NCI-H345 (cell line): Measurements from ENCODE around the gene BTNL8.

ENCODE experiments used
- DNase-seq: peaks from one replicate; lab custom pipeline; 2025; lab: John Stamatoyannopoulos, UW

BTNL8 gene, protein sequence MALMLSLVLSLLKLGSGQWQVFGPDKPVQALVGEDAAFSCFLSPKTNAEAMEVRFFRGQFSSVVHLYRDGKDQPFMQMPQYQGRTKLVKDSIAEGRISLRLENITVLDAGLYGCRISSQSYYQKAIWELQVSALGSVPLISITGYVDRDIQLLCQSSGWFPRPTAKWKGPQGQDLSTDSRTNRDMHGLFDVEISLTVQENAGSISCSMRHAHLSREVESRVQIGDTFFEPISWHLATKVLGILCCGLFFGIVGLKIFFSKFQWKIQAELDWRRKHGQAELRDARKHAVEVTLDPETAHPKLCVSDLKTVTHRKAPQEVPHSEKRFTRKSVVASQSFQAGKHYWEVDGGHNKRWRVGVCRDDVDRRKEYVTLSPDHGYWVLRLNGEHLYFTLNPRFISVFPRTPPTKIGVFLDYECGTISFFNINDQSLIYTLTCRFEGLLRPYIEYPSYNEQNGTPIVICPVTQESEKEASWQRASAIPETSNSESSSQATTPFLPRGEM

DNA sequence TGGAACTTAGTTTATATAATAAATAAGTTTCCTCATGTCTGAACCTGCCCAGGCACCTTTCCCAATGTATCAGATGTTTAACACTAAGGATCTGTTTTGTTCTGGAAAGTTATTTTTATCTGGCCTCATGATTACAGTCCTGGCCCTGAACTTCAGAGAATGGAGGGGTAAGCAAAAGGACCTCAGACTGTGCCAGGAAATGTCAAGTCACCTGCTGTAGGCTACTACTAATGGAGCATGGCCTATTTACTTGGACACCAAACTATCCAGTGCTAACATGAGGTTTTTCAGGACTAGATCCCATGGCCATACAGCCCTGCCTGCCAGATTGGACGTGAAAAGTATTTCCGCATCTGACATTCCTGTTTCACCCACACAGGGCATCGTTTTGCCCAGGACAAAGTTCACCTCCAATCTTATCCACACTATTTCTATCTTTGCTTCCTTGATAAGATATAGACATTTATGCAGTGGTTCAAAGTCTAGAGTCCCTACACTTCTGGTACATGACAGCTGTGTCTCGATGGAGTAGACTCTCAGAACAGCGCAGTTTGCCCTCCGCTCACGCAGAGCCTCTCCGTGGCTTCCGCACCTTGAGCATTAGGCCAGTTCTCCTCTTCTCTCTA lies at the start of gene BTNL8:
BTNL8 (plus strand) TSS at position 539 of the 626 bp plus-strand sequence. CDS start 152 bp downstream, outside the sequence.
- DNase-seq = no peak

DNA sequence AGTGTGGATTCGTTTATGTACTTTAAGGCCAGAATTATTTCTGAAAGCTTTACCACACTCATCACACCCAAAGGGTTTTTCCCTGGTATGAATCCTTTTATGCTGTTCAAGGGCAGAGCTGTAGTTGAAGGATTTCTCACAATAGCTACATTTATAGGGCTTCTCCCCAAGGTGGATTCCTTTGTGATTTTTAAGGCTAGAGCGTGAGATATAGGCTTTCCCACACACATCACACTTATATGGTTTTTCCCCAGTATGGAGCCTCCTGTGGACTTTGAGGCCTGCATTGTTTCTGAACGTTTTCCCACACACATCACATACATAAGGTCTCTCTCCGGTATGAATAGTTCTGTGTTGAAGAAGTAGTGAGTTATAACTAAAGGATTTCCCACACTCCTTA lies 49.1 kb upstream of the BTNL8 start:
- DNase-seq = no peak

DNA sequence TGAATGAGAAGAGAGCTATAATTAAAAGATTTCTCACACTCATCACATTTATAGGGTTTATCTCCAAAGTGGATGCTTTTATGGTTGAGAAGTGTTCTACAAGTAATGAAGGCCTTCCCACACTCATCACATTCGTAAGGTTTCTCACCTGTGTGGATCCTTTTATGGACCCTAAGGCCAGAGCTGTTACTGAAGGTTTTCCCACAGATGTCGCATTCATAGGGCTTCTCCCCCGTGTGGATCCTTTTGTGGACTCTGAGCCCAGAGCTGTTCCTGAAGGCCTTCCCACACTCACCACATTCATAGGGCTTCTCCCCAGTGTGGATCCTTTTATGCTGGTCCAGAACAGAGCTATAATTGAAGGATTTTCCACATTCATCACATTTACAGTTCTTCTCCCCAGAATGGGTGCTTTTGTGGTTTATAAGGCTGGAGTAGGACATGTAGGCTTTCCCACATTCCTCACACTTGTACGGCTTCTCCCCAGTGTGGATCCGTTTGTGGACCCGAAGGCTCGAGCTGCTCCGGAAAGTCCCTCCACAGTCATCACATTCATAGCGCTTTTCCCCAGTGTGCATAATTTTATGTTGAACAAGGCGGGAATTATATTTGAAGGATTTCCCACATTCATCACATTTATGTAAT lies 48.4 kb upstream of the BTNL8 start:
- no peak for DNase-seq

DNA sequence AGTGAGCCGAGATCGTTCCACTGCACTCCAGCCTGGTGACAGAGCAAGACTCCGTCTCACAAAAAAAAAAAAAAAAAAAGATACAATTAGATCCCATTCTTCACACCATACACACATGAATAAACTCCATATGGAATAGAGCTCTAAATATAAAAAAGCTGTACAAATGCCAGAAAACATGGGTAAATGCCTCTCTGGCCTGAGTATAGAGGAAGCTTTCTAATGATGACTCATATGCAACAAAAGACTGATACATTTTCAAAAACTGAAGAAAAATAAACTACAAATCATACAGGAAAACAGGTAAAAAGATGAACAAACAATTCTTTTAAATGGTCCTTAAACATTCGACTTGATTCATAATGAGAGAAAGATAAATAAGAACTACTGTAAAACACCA lies 46.5 kb upstream of the BTNL8 start:
- DNase-seq = no peak

DNA sequence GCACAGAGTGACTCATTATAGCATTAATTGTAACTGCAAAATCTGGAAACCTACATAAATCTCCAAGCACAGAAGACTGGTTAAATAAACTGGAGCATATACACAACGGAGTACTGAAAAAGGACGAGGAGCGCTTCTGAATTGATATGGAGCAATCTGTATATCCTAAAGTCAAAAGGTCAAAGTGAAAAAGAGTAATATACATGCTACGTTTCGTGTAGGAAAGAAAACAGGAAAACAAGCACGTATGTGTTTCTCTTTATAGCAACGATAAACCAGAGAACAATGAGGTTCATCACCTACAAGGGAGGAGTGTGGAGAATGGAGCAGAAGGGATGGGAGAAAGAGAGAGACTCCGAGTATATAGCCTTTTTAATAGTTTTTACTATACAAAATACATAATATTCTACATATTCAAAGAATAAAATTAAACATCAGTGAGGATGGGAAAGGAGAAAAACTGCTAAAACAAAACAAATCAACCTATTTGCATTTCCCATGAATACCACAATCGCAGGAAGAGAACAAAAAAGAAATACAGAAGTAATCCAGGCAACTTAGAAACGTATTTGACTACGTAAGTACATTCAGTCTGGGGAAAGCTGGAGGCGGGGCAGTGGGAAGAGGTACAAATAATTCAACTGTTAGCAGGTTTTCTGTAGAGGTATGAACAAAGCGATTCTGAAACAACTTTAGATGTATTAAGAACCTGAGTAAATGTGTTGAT lies 45.7 kb upstream of the BTNL8 start:
- no peak for DNase-seq

DNA sequence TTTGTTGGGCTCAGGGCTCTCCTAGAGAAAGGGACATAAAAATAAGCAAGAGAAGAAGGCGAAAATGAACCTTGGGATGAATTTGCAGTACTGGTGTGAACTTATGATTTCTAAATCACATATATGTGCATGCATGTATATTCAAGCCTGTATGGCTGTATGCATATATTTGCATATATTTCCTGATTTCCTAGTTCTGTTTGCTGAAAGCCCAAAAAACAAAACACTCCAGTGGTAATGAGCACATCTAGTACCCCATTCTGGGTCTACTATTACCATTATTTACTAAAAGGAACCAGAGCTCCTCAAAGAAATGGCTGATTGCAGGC lies 45.1 kb upstream of the BTNL8 start:
- DNase-seq = no peak

DNA sequence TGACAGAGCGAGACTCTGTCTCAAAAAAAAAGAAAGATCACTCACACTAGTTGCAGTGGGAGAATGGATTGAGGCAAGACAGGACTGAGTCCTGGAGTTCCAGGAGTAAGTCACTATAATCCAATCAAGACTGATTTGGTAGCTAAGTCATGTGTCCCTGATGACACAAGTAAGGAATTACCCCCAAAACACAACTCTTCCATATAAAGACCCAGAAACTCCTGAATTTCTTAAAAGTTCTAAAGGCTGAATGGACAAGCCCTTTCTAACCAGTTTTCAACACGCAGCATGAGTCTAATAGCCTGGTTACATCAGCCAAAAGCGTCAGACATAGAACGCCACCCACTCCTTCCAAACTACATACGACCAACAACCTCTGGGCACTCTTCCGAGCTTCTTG lies 40.4 kb upstream of the BTNL8 start:
- no peak for DNase-seq

DNA sequence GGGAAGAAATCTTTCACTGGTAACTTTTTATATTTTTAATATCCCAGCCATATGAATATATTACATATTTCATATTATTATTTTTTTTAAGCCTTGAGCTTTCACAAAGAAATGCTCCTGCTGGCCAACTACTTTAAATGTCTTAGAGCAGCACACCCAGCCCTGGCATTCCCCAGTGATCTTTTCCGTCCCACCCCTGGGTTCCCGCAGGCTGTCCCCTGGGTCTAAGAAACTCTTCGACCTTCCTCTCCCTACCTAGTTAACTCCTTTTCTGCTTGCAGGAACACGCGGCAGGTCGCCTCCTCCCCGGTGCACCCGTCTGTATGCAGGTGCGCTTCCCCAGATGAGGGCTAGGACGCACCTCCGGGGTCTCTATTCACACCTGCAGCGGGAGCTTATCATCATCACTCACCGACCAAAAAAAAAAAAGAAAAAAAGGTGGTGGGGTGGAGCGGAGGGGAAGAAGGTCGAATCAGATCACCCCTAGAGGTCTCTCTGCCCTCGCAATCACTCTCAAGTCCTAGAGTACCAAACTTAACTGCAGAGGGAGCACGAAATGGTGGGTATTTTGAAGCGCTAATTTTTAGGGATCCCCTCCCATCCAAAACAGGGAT lies 38.6 kb upstream of the BTNL8 start:
- DNase-seq = peak; percentile 48

DNA sequence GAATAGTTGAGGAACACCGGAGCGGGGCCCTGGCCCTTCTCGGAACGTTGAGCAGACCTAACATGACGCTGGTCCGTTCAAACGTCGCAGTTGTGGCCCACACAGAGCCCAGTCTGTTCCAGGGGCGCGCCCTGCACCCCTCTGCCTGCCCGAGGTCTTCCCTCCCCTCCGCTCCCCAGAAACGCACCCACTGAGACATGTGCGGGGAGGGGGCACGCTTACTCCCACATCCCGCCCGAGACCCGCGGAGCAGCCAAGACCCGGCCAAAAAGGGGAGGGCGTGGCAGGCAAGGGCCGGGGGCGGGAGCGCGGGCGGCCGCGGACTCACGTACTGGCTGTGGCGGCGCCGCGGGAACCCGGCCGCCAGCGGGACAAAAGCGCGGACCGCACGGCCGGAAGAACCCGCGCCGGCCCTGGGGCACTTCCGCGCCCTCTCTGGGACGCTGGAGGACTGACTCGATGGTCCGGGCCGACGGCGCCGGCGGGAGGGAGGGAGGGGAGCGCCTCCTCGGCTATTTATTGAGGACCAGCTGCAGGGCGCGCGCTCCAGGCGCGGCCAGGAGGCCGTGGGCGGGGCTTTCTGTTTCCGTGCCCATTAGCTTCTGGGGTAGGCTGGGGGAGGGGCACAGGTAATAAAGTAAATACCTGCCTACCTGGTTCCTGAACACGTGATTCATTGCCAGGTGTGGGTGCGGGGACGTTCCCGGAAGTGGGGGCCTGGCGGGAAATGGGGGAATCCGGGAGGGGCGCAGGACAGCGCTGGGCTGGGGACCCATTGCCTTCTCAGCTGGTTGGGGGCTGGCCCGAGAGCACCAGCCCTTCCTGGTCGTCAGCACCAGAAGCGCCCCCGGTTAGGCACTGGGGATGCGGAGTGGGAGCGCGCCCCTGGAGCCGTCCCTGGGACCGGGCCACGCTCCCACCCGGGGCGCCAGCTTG lies 37.8 kb upstream of the BTNL8 start, which contains the start of gene ZFP62:
ZFP62 (minus strand) TSS at position 390 of the 936 bp plus-strand sequence; CDS start at position 333, 57 bp downstream.
- peak; percentile 96 for DNase-seq

DNA sequence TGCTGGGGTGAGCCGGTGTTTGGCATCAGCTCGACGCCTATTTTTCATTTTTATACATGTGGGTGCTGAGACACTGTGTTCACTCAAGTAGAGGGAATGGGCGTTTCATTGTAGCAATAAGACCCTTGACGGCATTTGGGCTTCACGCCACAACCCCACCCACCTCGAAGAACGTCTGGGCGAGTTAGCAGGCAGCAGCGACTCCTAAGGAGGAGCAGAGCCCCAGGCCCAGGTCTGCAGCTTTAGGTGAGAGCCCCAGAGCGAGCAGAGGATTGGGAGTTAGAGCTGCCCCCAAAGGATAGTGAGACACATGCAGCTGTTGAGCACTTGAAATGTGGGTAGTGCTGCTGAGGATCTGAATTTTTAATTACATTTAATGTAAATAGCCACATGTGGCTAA lies 36.3 kb upstream of the BTNL8 start:
- peak; percentile 11 for DNase-seq

DNA sequence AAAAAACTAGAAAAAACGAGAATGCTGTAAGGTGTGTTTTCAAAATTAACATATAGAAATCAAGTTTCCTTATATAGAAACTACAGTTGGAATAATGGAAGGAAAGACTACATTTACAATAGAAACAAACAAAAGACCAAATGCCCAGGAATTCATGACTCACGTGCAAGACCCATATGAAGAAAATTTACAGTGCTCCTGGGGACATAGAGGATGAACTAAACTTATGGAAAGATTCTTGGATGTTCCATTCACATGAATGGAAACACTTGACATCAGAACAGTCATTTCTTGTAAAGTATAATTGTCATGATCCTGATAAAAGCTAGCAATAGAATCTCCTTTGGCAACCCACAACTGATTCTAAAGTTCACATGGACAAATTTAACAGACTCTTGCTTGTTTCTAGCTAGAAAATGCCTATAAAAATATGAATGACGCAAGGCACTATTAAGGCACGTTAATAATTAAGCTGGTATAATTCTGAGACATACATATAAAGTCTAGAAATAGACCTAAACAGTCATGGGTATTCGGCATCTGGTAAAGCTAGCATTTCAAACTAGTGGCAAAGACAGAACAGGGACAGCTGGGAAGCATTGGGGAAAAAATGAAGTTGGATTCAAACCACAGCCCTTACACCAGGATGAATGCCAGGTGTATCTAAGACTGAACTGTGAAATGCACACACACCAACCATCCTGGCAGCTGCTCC lies 32.8 kb upstream of the BTNL8 start:
- no peak for DNase-seq

DNA sequence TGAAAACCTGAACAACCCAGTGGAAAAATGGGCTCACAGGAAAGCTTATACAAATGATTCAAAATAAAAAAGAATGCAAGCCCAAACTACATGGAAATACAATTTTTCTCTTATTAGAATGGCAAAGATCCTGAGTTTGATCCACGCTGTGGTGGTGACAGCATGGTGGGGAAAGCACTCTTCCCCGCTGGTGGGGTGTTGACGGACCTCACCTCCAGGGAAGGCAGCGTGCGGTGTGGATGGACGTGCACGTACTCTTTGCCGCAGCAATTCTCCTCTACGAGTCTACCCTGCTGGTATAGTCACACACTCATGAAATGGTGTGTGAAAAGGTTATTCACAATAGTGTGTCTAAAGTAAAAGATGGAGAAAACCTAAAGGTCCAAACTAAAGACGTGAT lies 32.0 kb upstream of the BTNL8 start:
- no peak for DNase-seq

DNA sequence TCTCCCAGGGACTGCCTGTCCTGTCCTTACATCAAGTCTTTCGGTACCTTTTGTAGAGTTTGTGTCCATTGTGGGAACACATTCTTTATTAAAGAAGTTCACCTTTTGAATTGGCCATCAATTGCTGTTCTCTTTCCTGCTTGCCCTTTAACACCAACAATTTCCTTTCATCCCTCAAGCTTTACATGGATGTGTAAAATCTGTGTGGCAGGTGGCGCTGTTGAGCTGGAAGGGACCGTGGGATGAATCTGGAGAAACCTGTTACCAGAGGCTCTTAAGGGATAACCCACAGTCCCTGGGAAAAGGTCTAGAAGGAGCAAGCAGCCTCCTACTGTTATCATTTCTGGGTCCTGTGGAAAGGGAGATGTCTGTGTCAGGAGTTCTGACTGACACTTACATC lies 30.0 kb upstream of the BTNL8 start:
- DNase-seq = peak; percentile 89

DNA sequence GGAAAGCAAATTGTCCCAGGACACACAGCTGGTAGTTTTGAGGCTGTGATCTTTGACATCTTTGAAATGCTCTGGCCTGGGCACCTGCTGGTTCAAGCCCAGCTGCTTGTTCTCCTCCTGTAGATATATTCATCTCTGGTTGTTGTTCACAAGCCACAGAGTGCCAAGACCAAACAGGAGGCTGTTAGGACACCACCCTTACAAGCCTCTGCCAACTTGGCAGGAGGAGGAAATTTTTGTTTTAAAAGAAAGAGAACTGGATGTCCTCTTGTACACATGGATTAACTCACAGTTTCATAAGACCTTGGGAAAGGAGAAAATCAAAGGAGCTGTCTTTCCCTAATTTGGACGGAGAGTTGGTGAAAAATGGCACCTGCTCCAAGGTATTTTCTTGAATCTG lies 29.4 kb upstream of the BTNL8 start:
- no peak for DNase-seq

DNA sequence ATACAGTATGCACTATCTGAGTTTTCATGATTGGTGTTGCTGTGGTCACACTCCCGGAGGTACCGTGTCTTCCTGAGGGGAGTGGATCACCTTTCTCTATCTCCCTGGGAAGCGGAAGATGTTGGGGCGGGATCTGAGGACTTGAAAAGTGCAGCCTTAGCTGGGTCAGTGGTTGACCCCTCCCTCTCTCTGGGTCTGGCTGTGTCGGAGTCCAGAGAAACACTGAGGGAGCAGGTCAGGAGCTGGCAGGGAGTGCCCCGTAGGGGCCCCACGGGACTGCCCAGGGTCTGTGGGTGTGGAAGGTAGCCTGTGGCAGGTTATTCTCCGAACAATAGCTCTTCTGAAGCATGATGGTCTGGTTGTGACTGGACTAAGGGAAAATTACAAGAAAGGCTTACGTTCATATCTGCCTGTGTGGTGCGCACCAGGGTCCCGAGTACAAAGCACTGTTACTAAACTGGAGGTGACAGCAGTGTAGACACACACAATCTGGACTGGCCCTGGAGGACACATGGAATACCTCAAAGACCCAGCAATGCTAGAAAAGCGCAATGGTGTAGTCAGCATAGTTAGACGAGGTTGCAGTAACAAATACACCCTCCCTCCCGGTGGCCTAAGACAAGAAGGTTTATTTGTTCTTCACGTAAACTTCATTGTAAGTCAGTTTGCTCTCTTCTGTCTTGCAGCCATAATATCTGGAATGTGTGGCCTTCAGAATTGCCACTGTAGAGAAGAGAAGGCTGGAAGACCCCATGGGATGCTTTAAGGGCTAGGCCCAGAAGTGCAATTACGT lies 28.5 kb upstream of the BTNL8 start:
- DNase-seq = no peak

DNA sequence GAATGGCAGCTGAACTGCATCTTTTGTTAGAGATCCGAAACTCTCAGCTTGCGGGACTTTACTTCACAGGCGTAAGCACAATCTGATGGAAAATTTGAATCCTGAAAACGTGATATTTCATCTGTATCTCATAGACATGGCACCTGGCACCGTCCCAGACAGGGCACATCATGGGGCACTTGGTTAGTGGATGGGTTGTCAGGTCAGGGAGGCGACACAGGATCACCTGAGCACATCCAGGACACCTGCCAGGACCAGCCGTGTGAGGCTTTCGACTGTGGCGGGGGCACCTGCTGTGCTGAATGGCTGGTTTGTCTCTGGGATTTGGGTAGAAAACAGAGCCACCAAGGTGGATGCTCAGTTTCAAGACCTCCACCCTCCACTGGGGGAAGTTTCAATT lies 26.5 kb upstream of the BTNL8 start:
- no peak for DNase-seq

DNA sequence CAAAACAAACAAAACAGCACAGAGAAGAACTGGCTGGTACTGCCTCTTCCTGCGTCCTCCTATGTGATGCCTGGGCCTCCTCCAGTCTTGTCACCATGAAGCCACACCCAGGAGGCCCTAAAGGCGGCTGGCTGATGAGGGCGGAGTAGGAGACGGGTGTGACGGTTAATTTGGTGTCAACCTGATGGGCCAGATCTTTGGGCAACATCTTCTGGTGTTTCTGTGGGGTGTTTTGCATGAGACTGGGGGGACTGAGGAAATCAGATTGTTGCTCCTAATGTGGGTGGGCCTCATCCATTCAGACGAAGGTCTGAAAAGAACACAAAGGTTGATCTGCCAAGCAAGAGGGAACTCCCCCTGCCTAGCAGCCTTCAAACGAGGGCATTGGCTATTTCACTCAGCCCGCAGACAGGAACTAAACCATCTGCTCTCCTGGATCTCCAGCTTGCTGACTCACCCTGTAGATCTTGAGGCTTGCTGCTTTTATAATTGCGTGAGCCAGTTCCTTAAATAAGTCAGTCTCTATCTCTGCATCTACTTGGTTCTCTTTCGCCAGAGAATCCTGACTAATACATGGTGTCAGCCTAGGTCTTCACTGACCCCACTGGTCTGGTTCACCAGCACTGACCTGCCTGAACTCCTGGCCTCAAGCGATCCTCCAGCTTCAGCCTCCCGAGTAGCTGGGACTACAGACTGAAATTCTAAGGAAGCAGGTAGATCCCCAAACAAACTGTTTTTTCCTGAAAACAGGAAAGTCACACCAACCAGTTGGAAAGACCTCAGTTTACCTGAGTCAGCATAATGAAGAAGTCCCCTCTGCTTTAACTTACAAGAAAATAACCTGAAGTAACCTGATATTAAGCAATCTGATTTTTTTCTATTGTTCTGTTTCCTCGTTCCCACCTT lies 25.1 kb upstream of the BTNL8 start:
- DNase-seq = no peak
